CMK (cell line): Measurements from ENCODE around the gene DIP2C.
"Not testable (repeated sequence)": the region's sequence is repeated elsewhere in the genome, so short reads cannot be mapped to it uniquely, and the experiment has no call there.

Source experiments
- DNase-seq: peaks from one replicate; pipeline ENCODE4 v3.0.0-alpha.2; 2010; ENCODE audit warnings: low read depth

Gene DIP2C

DNA sequence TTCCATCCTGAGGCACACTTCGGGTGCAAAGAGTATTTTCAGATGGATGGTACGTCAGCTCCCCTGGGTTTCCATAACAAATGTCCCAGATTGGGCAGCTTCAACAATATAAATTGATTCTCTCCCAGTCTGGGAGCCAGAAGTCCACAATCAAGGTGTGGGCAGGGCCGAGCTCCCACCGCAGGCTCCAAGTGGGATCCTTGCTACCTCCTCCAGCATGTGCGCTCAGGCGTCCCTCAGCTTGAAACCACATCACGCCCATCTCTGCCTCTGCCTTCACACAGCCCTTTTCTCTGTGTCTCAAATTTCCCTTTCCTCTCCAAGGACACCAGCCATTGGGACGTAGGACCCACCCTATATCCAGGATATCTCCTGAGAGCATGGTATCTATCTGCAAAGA, 153.5 kb downstream of the DIP2C start:
- DNase-seq, result no peak

DNA sequence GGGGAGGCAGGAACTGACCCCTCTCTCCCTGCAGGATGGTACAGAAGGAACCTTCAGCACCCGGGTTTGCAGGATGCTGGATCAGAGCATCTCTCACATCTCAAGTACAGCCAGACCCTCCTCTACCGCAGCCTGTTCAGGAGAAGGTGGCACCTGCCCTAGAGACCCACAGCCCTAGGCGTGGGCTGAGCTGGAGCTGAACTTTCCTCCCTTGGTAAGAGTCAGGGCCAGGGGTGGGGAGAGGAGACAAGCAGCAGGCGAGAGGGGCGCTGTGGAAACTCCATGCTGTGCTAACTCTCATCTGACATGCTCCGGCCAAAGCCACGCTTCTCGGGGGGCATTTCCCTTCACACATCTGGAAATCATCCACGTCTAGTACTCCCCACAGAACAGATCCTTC, 154.4 kb downstream of the DIP2C start:
- no peak for DNase-seq

- DNase-seq, result no peak
Observed at GRCh38 chr10:534047-534566, 155.4 kb downstream of the DIP2C start.

DNA sequence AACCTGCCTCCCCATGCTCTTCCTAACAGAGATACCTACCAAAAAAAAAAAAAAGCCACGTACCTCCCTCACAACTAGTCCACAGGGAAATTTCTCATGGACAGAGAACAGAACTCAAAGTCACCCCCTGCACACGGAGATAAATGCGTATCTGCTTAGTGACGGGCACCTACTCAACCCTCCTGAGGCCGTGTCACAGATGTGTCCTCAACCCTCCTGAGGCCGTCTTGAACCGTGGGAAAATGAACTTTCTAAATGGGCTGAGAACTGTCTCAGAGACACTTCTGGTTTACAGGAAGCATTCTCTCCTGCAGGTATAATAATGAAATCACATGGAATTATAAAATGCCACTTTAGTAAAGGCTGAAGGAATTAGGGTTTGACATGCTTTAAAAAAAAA, 155.9 kb downstream of the DIP2C start:
- DNase-seq, result no peak

DNA sequence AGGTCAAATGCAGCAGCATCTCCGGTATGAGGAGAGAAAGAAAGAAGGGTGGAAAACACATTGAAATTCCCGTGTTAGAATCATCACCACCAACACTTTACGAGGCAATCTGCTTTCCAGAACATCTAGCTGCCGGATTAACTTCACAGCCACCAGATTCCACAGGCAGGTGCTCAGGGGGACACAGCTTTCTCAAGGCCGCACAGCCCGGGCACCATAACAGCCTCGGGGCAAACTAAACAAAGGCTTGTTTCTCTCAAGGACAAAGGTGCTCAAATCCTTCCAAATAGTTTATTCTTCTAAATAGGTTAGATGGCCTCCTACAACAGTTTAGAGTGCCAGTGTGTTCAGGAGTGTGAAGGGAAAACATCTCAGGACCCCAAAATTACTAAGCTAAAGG, 156.3 kb downstream of the DIP2C start:
- no peak for DNase-seq

DNA sequence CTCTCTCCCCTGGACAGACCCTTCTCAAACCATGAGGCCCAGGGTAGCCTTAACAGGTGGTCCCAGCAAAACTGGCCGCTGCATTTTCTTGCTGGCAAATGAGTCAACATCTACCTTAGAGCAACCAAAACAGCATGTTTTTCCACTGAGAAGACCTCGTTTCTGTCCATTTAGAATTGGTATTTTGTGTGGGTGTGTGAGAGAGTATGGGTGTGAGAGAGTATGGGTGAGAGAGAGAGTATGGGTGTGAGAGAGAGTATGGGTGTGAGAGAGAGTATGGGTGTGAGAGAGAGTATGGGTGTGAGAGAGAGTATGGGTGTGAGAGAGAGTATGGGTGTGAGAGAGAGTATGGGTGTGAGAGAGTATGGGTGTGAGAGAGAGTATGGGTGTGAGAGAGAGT, 157.1 kb downstream of the DIP2C start:
- not testable (repeated sequence) for DNase-seq

GRCh38 chr10:531541-531940, 157.9 kb downstream of the DIP2C start:
- DNase-seq, result no peak

DNA sequence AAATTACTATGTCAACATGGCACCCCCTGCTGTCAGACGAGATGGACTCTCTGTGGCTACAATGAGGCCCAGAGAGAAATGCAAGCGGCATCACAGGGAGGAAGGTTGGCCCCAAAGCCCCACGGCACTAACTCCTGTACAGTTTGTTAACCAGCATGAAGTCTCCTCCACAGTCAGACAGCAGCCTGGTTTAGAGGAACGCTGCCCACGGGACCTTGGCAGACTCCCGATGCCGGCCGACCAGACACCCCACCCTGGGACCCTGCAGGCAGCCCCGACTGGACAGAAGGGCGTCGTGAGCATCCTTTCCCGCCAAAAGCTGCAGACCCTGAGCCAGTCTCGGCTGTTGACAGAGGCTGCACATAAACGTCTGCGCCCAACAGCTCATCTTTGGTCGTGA, 158.8 kb downstream of the DIP2C start:
- DNase-seq, result no peak

DNA sequence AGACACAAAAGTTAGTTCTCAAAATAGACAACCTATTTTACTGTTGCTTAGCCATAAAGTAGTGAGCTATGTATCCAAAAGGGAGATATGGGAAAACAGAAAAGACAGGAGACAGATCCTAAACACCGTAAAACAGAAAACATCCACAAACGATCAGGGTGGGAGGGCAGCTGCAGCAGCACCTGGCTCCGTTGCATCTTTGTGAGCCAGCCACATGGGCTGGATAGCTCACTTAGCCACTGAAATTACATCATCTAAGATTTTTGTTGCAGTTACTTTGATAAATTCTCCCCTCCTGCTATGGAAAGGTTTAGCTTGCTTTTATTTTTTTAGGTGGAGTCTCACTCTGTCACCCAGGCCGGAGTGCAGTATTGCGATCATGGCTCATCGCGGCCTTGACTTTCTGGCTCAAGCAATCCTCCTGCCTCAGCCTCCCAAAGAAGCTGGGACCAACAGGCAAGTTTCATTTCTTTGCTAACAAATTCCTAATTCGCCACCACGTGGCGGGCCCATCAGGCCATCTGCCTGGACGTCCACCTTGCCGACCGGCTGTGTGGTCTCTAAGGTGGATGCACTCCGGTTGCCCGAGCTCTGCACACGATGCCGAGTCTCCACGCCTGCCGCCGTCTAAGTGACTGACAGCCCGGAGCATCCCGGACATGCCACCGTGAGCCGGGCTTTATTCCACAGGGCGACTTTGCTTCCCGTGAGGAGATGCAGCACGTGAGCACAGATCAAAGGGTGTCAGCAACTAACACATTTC, 159.8 kb downstream of the DIP2C start:
- DNase-seq, result no peak

- DNase-seq, result no peak
Observed at GRCh38 chr10:528173-529165, 161.0 kb downstream of the DIP2C start.

GRCh38 chr10:527416-527815, 162.1 kb downstream of the DIP2C start:
- DNase-seq, result no peak

DNA sequence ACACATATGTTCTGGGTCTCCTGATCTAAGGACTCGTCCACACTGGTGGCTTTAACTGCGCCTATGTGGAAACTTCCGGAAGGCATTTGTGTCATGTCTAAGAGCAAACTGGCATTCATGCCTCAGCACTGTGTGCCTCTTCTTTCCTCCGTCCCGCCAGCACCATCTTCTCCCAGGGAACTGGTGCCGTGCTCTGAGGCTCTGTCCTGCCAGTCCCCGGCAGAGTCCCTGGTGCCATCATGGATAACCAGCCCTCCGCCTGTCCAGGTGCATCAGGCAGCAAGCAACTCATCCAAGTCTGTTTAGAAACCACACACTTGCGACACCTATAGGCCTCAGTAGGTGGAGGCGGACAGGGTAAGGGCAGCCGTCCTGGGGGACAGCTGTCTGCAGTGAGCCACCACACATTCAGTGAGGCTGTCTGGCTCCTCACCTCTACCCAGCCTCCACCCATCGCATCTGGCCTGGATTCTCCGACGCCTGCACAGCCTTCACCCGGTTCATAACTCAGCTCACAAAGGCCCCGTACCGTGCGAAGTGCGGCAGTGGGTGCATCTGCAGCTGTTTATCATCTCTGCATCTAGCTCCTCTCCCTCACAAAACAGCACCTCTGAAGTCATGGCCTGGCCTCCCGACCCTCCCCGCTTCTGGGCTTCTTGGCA, 162.7 kb downstream of the DIP2C start:
- DNase-seq, result no peak

- no peak for DNase-seq
Observed at GRCh38 chr10:525565-526315, 163.7 kb downstream of the DIP2C start.

DNA sequence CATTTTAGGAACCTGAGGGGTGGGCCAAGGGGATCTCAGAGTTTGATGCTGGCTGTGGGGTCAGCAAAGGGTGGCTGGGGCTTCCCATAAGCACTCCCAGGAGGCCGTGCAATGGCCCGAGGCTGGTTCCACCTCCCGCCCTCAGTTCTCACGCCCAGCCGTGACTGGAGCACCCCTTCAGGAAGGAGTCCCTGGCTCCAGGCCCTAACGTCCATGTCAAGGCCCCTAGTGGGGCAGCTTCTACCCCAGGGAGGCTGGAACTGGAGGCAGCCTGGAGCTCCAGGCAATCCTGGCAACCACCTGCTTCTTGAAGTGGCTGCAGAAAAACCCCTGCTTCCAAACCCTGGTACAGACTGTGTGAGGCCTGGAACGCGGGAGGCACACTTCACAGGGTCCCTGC, 165.5 kb downstream of the DIP2C start:
- no peak for DNase-seq

- no peak for DNase-seq
Observed at GRCh38 chr10:522350-522749, 167.1 kb downstream of the DIP2C start.

DNA sequence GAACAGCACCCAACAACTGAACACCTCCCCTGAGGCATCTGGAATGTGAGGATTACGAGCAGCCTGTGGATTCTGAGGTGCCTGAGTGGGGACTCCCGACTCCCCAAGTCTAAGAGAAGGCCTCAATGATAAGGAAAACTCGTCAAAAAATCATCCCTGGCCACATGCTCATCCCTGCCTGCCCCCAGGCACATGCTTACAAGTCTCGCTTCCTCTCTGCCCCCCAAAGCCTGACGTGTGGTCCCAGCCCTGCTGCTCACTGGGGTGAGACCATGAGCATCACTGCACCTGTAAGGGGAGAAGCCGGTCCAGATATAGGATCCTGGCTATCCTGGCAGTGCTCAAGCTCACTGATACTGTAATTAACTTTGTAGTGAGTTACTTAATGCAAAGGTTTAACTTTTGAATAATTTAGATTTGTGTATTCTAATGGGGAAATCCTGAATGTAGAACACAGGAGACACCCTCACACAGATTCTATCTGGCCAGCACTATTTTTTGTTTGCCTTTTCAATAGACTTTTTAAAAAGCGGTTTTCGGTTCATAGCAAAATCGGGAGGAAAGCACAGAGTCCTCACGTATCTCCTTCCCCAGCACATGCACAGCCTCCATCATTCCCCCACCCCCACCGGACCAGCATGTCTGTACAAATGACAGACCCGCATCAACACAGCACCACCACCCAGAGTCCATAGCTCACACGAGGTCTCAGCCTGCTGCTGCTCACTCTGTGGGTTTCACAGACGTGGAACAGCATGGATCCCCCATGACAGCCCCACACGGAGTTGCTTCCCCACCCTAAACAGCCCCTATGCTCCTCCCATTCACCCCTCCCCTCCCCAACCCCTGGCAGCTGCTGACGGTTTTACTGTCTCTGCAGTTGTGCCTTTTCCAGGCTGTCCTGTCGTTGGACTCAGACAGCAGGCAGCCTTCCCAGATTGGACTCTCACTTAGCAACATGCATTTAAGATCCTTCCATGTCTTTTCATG, 167.9 kb downstream of the DIP2C start:
- no peak for DNase-seq

- DNase-seq, result no peak
Observed at GRCh38 chr10:520402-520787, 169.1 kb downstream of the DIP2C start.

GRCh38 chr10:519716-520401, 169.6 kb downstream of the DIP2C start:
- DNase-seq, result no peak

GRCh38 chr10:519055-519715, 170.3 kb downstream of the DIP2C start:
- DNase-seq, result no peak
